Measurements from ENCODE around the gene SUSD5.
A peak's percentile ranks its signal among the peaks of the same experiment; 100 is the strongest.
"Not testable (repeated sequence)": the region's sequence is repeated elsewhere in the genome, so short reads cannot be mapped to it uniquely, and the experiment has no call there.

Gene SUSD5

GRCh38 chr3:33152363-33153360, 65.9 kb downstream of the SUSD5 start:
- no peak for DNase-seq (ENCODE audit: low read depth in 2 of 2)

- no peak for DNase-seq (ENCODE audit: low read depth in 2 of 2)
Observed at GRCh38 chr3:33149342-33149741, 69.3 kb downstream of the SUSD5 start.

- DNase-seq (ENCODE audit: low read depth in 2 of 2): no peak
Observed at GRCh38 chr3:33146791-33147445, 71.7 kb downstream of the SUSD5 start.

- no peak for DNase-seq (ENCODE audit: low read depth in 2 of 2)
Observed at GRCh38 chr3:33145901-33146580, 72.6 kb downstream of the SUSD5 start.

GRCh38 chr3:33145221-33145900, 73.2 kb downstream of the SUSD5 start:
- no peak for DNase-seq (ENCODE audit: low read depth in 2 of 2)

- peak in 1 of 2 donors; percentile 5 for DNase-seq (ENCODE audit: low read depth in 2 of 2)
Observed at GRCh38 chr3:33144433-33144832, 74.2 kb downstream of the SUSD5 start.

GRCh38 chr3:33141006-33141405, 77.6 kb downstream of the SUSD5 start:
- no peak for DNase-seq (ENCODE audit: low read depth in 2 of 2)

GRCh38 chr3:33139996-33140395, 78.6 kb downstream of the SUSD5 start:
- no peak for DNase-seq (ENCODE audit: low read depth in 2 of 2)

GRCh38 chr3:33139006-33139623, 79.5 kb downstream of the SUSD5 start:
- DNase-seq (ENCODE audit: low read depth in 2 of 2): not testable (repeated sequence)

GRCh38 chr3:33137691-33138090, 80.9 kb downstream of the SUSD5 start:
- DNase-seq (ENCODE audit: low read depth in 2 of 2): no peak

- DNase-seq (ENCODE audit: low read depth in 2 of 2): no peak
Observed at GRCh38 chr3:33134026-33134625, 84.5 kb downstream of the SUSD5 start.

- no peak for DNase-seq (ENCODE audit: low read depth in 2 of 2)
Observed at GRCh38 chr3:33132019-33132360, 86.6 kb downstream of the SUSD5 start.

- peak in 1 of 2 donors; percentile 5 for DNase-seq (ENCODE audit: low read depth in 2 of 2)
Observed at GRCh38 chr3:33131331-33132018, 87.1 kb downstream of the SUSD5 start.

GRCh38 chr3:33130144-33130543, 88.5 kb downstream of the SUSD5 start:
- DNase-seq (ENCODE audit: low read depth in 2 of 2): no peak

GRCh38 chr3:33128706-33129105, 89.9 kb downstream of the SUSD5 start:
- no peak for DNase-seq (ENCODE audit: low read depth in 2 of 2)

- no peak for DNase-seq (ENCODE audit: low read depth in 2 of 2)
Observed at GRCh38 chr3:33125840-33126239, 92.8 kb downstream of the SUSD5 start.

- no peak for DNase-seq (ENCODE audit: low read depth in 2 of 2)
Observed at GRCh38 chr3:33124638-33125037, 94.0 kb downstream of the SUSD5 start.

GRCh38 chr3:33122991-33123390, 95.6 kb downstream of the SUSD5 start:
- no peak for DNase-seq (ENCODE audit: low read depth in 2 of 2)

- DNase-seq (ENCODE audit: low read depth in 2 of 2): no peak
Observed at GRCh38 chr3:33119891-33120290, 98.7 kb downstream of the SUSD5 start.

- no peak for DNase-seq (ENCODE audit: low read depth in 2 of 2)
Observed at GRCh38 chr3:33117461-33117860, 101.1 kb downstream of the SUSD5 start.
